ENCODE data around the gene NT5C.
"Not testable (repeated sequence)": the region's sequence is repeated elsewhere in the genome, so short reads cannot be mapped to it uniquely, and the experiment has no call there.

NT5C gene

DNA sequence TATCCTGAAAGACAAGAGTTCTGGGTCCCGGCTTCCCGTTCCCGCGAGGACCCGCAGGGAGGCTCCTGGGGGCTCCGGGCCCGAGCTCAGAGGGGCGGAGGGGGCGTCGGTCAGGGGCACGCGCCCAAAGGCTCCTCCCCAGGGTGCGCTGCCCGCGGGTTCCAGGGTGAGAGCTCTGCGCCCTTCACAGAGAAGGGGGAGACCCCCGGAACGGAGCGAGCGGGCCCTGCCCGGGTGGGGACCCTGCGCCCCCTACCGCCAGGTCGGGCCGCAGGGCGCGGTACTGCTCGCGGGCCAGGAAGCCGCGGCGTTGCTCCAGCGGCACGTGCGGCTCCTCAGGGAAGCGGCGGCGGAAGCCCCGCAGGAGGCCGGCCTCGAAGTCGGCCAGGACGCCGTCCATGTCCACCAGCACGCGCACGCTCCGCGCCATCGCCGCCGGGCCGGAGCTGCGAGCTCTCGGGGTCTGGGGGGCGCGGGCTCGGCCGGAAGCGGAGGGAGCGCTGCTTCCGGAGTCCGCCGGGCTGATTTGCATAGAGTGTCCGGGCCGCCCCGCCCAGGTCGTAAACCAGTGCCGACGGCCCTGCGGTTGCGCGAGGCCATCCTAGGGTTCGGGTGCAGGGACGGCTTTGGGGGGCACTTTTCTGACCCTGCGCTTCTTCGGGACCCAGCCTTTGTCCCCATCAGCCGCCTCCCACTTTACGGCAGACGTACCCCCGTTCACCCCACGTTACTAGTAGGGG, at the start of gene NT5C:
Gene NT5C, minus strand, starts transcription at position 465 of the 740 bp plus-strand sequence. Its CDS starts 35 bp downstream, at position 430.
- Mint-ChIP-seq H3K36me3 (peaks cover 27% of the 10 kb centered on the region), H3K4me1 (peaks cover 15% of the 10 kb centered on the region), H3K27ac (peak within 1 kb of the TSS; percentile 90), H3K4me3 (peak within 1 kb of the TSS; percentile 83), H3K9me3 (no peaks in the 10 kb centered on the region)
- DNase-seq (ENCODE audit: low spot score in 2 of 2) (peak; percentile 63 to 89), ATAC-seq (peak; percentile 92)

- peaks cover 69% of the 10 kb centered on the region for H3K36me3 Mint-ChIP-seq
- H3K4me1 Mint-ChIP-seq: peaks cover 41% of the 10 kb centered on the region
- peak overlapping the region; percentile 98 for H3K27ac Mint-ChIP-seq
- no peaks in the 10 kb centered on the region for H3K9me3 Mint-ChIP-seq
- ATAC-seq (no peak), DNase-seq (ENCODE audit: low spot score in 2 of 2) (no peak)
- peak overlapping the region; percentile 82 for H3K4me3 Mint-ChIP-seq
These were observed 49.6 kb upstream of the NT5C start for GRCh38 chr17:75181110-75181509.

- peaks cover 32% of the 10 kb centered on the region for H3K4me1 Mint-ChIP-seq
- no peak for ATAC-seq
- no peak overlapping the region for H3K4me3 Mint-ChIP-seq
- no peak for DNase-seq (ENCODE audit: low spot score in 2 of 2)
- no peak overlapping the region for H3K27ac Mint-ChIP-seq
- H3K9me3 Mint-ChIP-seq: no peaks in the 10 kb centered on the region
- peaks cover 90% of the 10 kb centered on the region for H3K36me3 Mint-ChIP-seq
These were observed 46.9 kb upstream of the NT5C start for GRCh38 chr17:75178453-75178852.

- no peak overlapping the region for H3K4me3 Mint-ChIP-seq
- DNase-seq (ENCODE audit: low spot score in 2 of 2) (no peak), ATAC-seq (no peak)
- no peaks in the 10 kb centered on the region for H3K9me3 Mint-ChIP-seq
- peaks cover 25% of the 10 kb centered on the region for H3K4me1 Mint-ChIP-seq
- H3K36me3 Mint-ChIP-seq: peaks cover 100% of the 10 kb centered on the region
- H3K27ac Mint-ChIP-seq: no peak overlapping the region
These were observed 45.1 kb upstream of the NT5C start for GRCh38 chr17:75176625-75177024.

DNA sequence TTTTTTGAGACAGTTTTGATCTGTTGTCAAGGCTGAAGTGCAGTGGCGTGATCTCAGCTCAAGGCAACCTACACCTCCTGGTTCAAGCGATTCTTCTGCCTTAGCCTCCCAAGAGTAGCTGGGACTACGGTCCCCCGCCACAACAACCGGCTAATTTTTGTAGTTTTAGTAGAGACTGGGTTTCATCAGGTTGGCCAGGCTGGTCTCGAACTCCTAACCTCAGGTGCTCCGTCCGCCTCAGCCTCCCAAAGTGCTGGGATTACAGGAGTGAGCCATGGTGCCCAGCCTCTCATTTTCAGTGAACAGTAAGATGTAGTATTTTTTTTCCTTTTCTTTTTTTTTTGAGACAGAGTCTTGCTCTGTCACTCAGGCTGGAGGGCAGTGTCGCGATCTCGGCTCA, 43.5 kb upstream of the NT5C start:
- peaks cover 14% of the 10 kb centered on the region for H3K4me1 Mint-ChIP-seq
- no peak overlapping the region for H3K4me3 Mint-ChIP-seq
- DNase-seq (ENCODE audit: low spot score in 2 of 2) (no peak), ATAC-seq (no peak)
- H3K36me3 Mint-ChIP-seq: peaks cover 100% of the 10 kb centered on the region
- H3K27ac Mint-ChIP-seq: no peak overlapping the region
- H3K9me3 Mint-ChIP-seq: no peaks in the 10 kb centered on the region

- H3K9me3 Mint-ChIP-seq: no peaks in the 10 kb centered on the region
- H3K4me3 Mint-ChIP-seq: no peak overlapping the region
- H3K36me3 Mint-ChIP-seq: peaks cover 100% of the 10 kb centered on the region
- H3K4me1 Mint-ChIP-seq: peaks cover 12% of the 10 kb centered on the region
- DNase-seq (ENCODE audit: low spot score in 2 of 2) (no peak), ATAC-seq (no peak)
- no peak overlapping the region for H3K27ac Mint-ChIP-seq
These were observed 42.0 kb upstream of the NT5C start for GRCh38 chr17:75173526-75173925.

- Mint-ChIP-seq H3K4me3 (no peak overlapping the region), H3K36me3 (peaks cover 100% of the 10 kb centered on the region), H3K4me1 (peaks cover 6% of the 10 kb centered on the region), H3K27ac (no peak overlapping the region), H3K9me3 (no peaks in the 10 kb centered on the region)
- ATAC-seq (no peak), DNase-seq (ENCODE audit: low spot score in 2 of 2) (no peak)
These were observed 37.5 kb upstream of the NT5C start for GRCh38 chr17:75168998-75169397.

- not testable (repeated sequence) for H3K4me3 Mint-ChIP-seq; H3K27ac Mint-ChIP-seq; H3K4me1 Mint-ChIP-seq; ATAC-seq; DNase-seq (ENCODE audit: low spot score in 2 of 2); H3K9me3 Mint-ChIP-seq
- H3K36me3 Mint-ChIP-seq: peaks cover 71% of the 10 kb centered on the region
These were observed 33.1 kb upstream of the NT5C start for GRCh38 chr17:75164606-75165005.

- DNase-seq (ENCODE audit: low spot score in 2 of 2) (no peak), ATAC-seq (no peak)
- peaks cover 59% of the 10 kb centered on the region for H3K36me3 Mint-ChIP-seq
- no peak overlapping the region for H3K27ac Mint-ChIP-seq
- H3K4me3 Mint-ChIP-seq: no peak overlapping the region
- H3K4me1 Mint-ChIP-seq: no peaks in the 10 kb centered on the region
- H3K9me3 Mint-ChIP-seq: no peaks in the 10 kb centered on the region
These were observed 31.5 kb upstream of the NT5C start for GRCh38 chr17:75163074-75163473.

- Mint-ChIP-seq H3K4me3 (no peak overlapping the region), H3K4me1 (peaks cover 4% of the 10 kb centered on the region), H3K9me3 (no peaks in the 10 kb centered on the region), H3K36me3 (peaks cover 31% of the 10 kb centered on the region), H3K27ac (peak overlapping the region; percentile 67)
- ATAC-seq (no peak), DNase-seq (ENCODE audit: low spot score in 2 of 2) (no peak)
These were observed 28.7 kb upstream of the NT5C start for GRCh38 chr17:75160211-75160610.

- Mint-ChIP-seq H3K4me1 (peaks cover 12% of the 10 kb centered on the region), H3K27ac (peak overlapping the region; percentile 67), H3K9me3 (no peaks in the 10 kb centered on the region), H3K4me3 (no peak overlapping the region), H3K36me3 (peaks cover 26% of the 10 kb centered on the region)
- ATAC-seq (no peak), DNase-seq (ENCODE audit: low spot score in 2 of 2) (no peak)
These were observed 27.9 kb upstream of the NT5C start for GRCh38 chr17:75159196-75160031.

DNA sequence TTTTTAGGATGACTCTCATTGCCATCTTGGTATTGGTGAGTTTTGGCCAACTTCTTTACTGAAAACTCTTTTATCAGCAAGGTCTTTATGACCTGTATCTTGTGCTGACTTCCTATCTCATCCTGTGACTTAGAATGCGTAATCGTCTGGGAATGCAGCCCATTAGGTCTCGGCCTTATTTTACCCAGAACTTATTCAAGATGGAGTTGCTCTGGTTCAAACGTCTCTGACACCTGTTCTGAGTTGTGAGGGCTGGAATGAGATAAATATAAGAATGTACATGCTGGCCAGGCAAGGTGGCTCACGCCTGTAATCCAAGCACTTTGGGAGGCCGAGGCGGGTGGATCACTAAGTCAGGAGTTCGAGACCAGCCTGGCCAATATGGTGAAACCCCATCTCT, 26.9 kb upstream of the NT5C start:
- not testable (repeated sequence) for H3K27ac Mint-ChIP-seq; DNase-seq (ENCODE audit: low spot score in 2 of 2); H3K4me3 Mint-ChIP-seq; ATAC-seq; H3K9me3 Mint-ChIP-seq
- Mint-ChIP-seq H3K36me3 (peaks cover 26% of the 10 kb centered on the region), H3K4me1 (peaks cover 18% of the 10 kb centered on the region)

DNA sequence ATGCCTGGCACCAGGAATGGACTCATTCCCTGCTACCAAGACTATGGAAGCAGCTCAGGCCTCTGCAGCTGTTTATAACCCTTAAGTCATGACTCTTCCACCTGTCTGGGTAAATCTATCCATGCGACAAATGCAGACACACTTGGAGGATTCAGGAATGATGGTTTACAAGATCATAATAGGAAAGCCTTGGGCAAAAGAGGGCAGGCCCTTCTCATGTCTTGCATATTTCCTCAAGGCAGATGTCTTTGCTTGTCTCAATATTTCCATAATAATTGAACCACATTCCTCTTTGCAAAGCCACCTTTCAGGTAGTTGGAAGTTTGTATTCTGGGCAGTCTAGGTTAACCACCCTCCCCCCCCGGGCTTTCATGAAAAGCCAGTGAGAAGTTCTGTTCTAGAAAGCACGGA, 23.7 kb upstream of the NT5C start:
- Mint-ChIP-seq H3K27ac (no peak overlapping the region), H3K4me1 (peaks cover 37% of the 10 kb centered on the region), H3K9me3 (no peaks in the 10 kb centered on the region), H3K36me3 (peaks cover 55% of the 10 kb centered on the region), H3K4me3 (peak overlapping the region; percentile 94)
- DNase-seq (ENCODE audit: low spot score in 2 of 2) (no peak), ATAC-seq (no peak)

- H3K36me3 Mint-ChIP-seq: peaks cover 55% of the 10 kb centered on the region
- peaks cover 42% of the 10 kb centered on the region for H3K4me1 Mint-ChIP-seq
- ATAC-seq: peak; percentile 97
- peak; percentile 84 to 97 for DNase-seq (ENCODE audit: low spot score in 2 of 2)
- no peaks in the 10 kb centered on the region for H3K9me3 Mint-ChIP-seq
- peak within 1 kb of the TSS; percentile 94 for H3K4me3 Mint-ChIP-seq
- peak within 1 kb of the TSS; percentile 96 for H3K27ac Mint-ChIP-seq
These were observed 22.9 kb upstream of the NT5C start, which contains the start of gene JPT1 for GRCh38 chr17:75154195-75155106. TSS of gene JPT1 (minus strand) at chr17:75154512. CDS start at chr17:75154397, 115 bp downstream.

- Mint-ChIP-seq H3K27ac (peak overlapping the region; percentile 96), H3K36me3 (peaks cover 57% of the 10 kb centered on the region), H3K4me3 (peak overlapping the region; percentile 94), H3K9me3 (no peaks in the 10 kb centered on the region), H3K4me1 (peaks cover 44% of the 10 kb centered on the region)
- ATAC-seq (peak; percentile 19), DNase-seq (ENCODE audit: low spot score in 2 of 2) (peak in 1 of 2 donors; percentile 76)
These were observed 22.2 kb upstream of the NT5C start for GRCh38 chr17:75153780-75154194.
